GM23338 (cell line): Measurements from ENCODE around the gene ATP6V1A. TPM values are rescaled to one million over a fixed set of nuclear protein-coding genes. Genes with fewer than 3 reads are reported as not detected.

Experiments
- ATAC-seq: fragments of 200-7000 bp; cut with Tn5 transposase; 3 replicates; pipeline ENCODE4 v1.9.1; 2020
- DNase-seq: peaks from one replicate; pipeline ENCODE4 v3.0.0-alpha.2; 2015; ENCODE audit warnings: low spot score
- H2AFZ ChIP-seq: fragments of 200-600 bp; sonication (generic); 2 replicates; pipeline ENCODE4 v1.8.0; 2016; ENCODE audit warnings: antibody characterized with exemption, mild to moderate bottlenecking, moderate library complexity
- H3F3A ChIP-seq: fragments of 200-600 bp; sonication (generic); replicated peaks from 2 replicates; pipeline ENCODE4 v1.8.0; 2017; ENCODE audit warnings: antibody characterized with exemption, mixed run types, low read depth
- H3K27ac ChIP-seq: fragments of 200-600 bp; sonication (generic); 2 replicates; pipeline ENCODE4 v1.6.1; 2016; ENCODE audit warnings: low read depth
- H3K27me3 ChIP-seq: fragments of 200-600 bp; sonication (generic); 2 replicates; pipeline ENCODE4 v1.8.0; 2016; ENCODE audit warnings: mild to moderate bottlenecking, mixed run types, moderate library complexity; ENCODE audit not compliant: insufficient read depth
- H3K36me3 ChIP-seq: fragments of 200-600 bp; sonication (generic); 2 replicates; pipeline ENCODE4 v1.8.0; 2016; ENCODE audit warnings: mild to moderate bottlenecking; ENCODE audit not compliant: insufficient read depth
- H3K4me1 ChIP-seq: fragments of 200-600 bp; sonication (generic); 2 replicates; pipeline ENCODE4 v1.8.0; 2016; ENCODE audit warnings: mild to moderate bottlenecking, moderate library complexity; ENCODE audit not compliant: insufficient read depth
- H3K4me2 ChIP-seq: fragments of 200-600 bp; sonication (generic); 2 replicates; pipeline ENCODE4 v1.7.1; 2017; ENCODE audit warnings: mixed run types
- H3K4me3 ChIP-seq: fragments of 200-600 bp; sonication (generic); 2 replicates; pipeline ENCODE4 v1.6.1; 2016; ENCODE audit warnings: mixed run types
- H3K79me2 ChIP-seq: fragments of 200-600 bp; sonication (generic); replicated peaks from 2 replicates; pipeline ENCODE4 v1.8.0; 2017; ENCODE audit warnings: mild to moderate bottlenecking; ENCODE audit not compliant: insufficient read depth
- H3K9me2 ChIP-seq: fragments of 200-600 bp; sonication (generic); 2 replicates; pipeline ENCODE4 v1.8.0; 2017; ENCODE audit not compliant: insufficient read depth
- H4K20me1 ChIP-seq: fragments of 200-600 bp; sonication (generic); replicated peaks from 2 replicates; pipeline ENCODE4 v1.8.0; 2017; ENCODE audit warnings: mild to moderate bottlenecking; ENCODE audit not compliant: insufficient read depth
- H3K27ac Mint-ChIP-seq: 2 replicates; pipeline ENCODE4 v1.8.0; 2020; ENCODE audit warnings: inconsistent platforms, mild to moderate bottlenecking, moderate library complexity, mixed read lengths
- H3K27me3 Mint-ChIP-seq: 3 replicates; pipeline ENCODE4 v1.8.0; 2022; ENCODE audit warnings: low read depth, mild to moderate bottlenecking, moderate library complexity, mixed read lengths, inconsistent platforms; ENCODE audit not compliant: insufficient read depth, poor library complexity
- H3K36me3 Mint-ChIP-seq: 3 replicates; pipeline ENCODE4 v1.8.0; 2021; ENCODE audit warnings: low read depth, mild to moderate bottlenecking, inconsistent platforms, moderate library complexity, mixed read lengths
- H3K4me1 Mint-ChIP-seq: 3 replicates; pipeline ENCODE4 v1.8.0; 2020; ENCODE audit warnings: mild to moderate bottlenecking, inconsistent platforms, mixed read lengths
- H3K4me3 Mint-ChIP-seq: 3 replicates; pipeline ENCODE4 v1.8.0; 2021; ENCODE audit warnings: moderate library complexity, mild to moderate bottlenecking, inconsistent platforms, mixed read lengths
- H3K9me3 Mint-ChIP-seq: 3 replicates; pipeline ENCODE4 v1.8.0; 2020; ENCODE audit warnings: moderate library complexity, mild to moderate bottlenecking, inconsistent platforms, mixed read lengths
- CREB1 ChIP-seq: fragments of 250-450 bp; sonication (Bioruptor Pico); IDR thresholded peaks from 2 replicates; pipeline ENCODE4 v1.5.0; 2020; ENCODE audit warnings: low read depth, mild to moderate bottlenecking, moderate library complexity
- CTCF ChIP-seq, 2 experiments: fragments of 200-600 bp in 1 of 2; sonication (generic) in 1 of 2; conservative IDR thresholded peaks; 2 replicates each; pipeline versions ENCODE4 v1.5.1 to v1.6.1; 2016 to 2017; ENCODE audit warnings: antibody characterized with exemption in 2 of 2, low read depth in 2 of 2, mild to moderate bottlenecking in 2 of 2, moderate library complexity in 1 of 2
- ETS1 ChIP-seq: IDR thresholded peaks from 2 replicates; pipeline ENCODE4 v1.6.1; 2016; ENCODE audit warnings: antibody characterized with exemption
- EZH2 ChIP-seq: fragments of 200-600 bp; sonication (generic); IDR thresholded peaks from one replicate; pipeline ENCODE4 v1.8.0; 2017; ENCODE audit warnings: antibody characterized with exemption, mild to moderate bottlenecking, low read depth; ENCODE audit not compliant: unreplicated experiment
- EZH2phosphoT487 ChIP-seq: fragments of 200-600 bp; sonication (generic); IDR thresholded peaks from one replicate; pipeline ENCODE4 v1.8.1; 2018; ENCODE audit warnings: antibody characterized with exemption; ENCODE audit not compliant: unreplicated experiment
- JUNB ChIP-seq: IDR thresholded peaks from one replicate; pipeline ENCODE4 v1.6.1; 2016; ENCODE audit warnings: antibody characterized with exemption; ENCODE audit not compliant: unreplicated experiment
- NANOG ChIP-seq: IDR thresholded peaks from 2 replicates; pipeline ENCODE4 v1.6.1; 2016; ENCODE audit warnings: antibody characterized with exemption, borderline replicate concordance
- POLR2AphosphoS5 ChIP-seq: IDR thresholded peaks from 2 replicates; pipeline ENCODE4 v1.6.1; 2016; ENCODE audit warnings: antibody characterized with exemption, low read depth
- REST ChIP-seq: IDR thresholded peaks from one replicate; pipeline ENCODE4 v1.6.1; 2018; ENCODE audit warnings: antibody characterized with exemption; ENCODE audit not compliant: unreplicated experiment
- STAT1 ChIP-seq: IDR thresholded peaks from one replicate; pipeline ENCODE4 v1.6.1; 2016; ENCODE audit warnings: antibody characterized with exemption; ENCODE audit not compliant: unreplicated experiment
- ZNF114 ChIP-seq: fragments of 250-450 bp; sonication (Bioruptor Pico); IDR thresholded peaks from 2 replicates; pipeline ENCODE4 v1.5.0; 2020; ENCODE audit warnings: mild to moderate bottlenecking, moderate library complexity
- ZNF331 ChIP-seq: fragments of 250-450 bp; sonication (Bioruptor Pico); IDR thresholded peaks from 2 replicates; pipeline ENCODE4 v1.5.0; 2020; ENCODE audit warnings: low read depth, mild to moderate bottlenecking, moderate library complexity
- ZNF462 ChIP-seq: fragments of 250-450 bp; sonication (Bioruptor Pico); IDR thresholded peaks from 2 replicates; pipeline ENCODE4 v1.5.0; 2020; ENCODE audit warnings: mild to moderate bottlenecking, moderate library complexity
- polyA plus RNA-seq: library from polyadenylated mRNA; unstranded; fragments of >200 nt; fragmentation: Nextera tagmentation; extraction: Ambion mirVana; gene quantifications from 2 replicates; pipeline ENCODE4 v1.2.1, GENCODE V29; 2016
- total RNA-seq: library from RNA; depleted of rRNA; stranded (reverse); fragments of >200 nt; shearing (Covaris generic); gene quantifications from 2 replicates; pipeline ENCODE4 v1.2.3, GENCODE V29; 2014

Gene ATP6V1A
- total and polyA plus RNA-seq, 2 experiments from 2014 or later = 38.0 to 87.3 TPM

GRCh38 chr3:113769551-113769950 lies 22.7 kb downstream of the ATP6V1A start:
- Histone ChIP-seq H3K79me2 (no peaks in the 10 kb centered on the region), H3K4me3 (no peak overlapping the region), H3K36me3 (no peaks in the 10 kb centered on the region), H3F3A (no peaks in the 10 kb centered on the region), H2AFZ (no peak overlapping the region), H4K20me1 (no peaks in the 10 kb centered on the region), H3K9me2 (no peaks in the 10 kb centered on the region), H3K27ac (no peak overlapping the region), H3K27me3 (no peaks in the 10 kb centered on the region), H3K4me2 (no peak overlapping the region), H3K4me1 (no peaks in the 10 kb centered on the region)
- no peaks in the 10 kb centered on the region; the same call in 2 of the 3 replicates for H3K36me3 Mint-ChIP-seq
- H3K27me3 Mint-ChIP-seq = no peaks in the 10 kb centered on the region
- H3K4me1 Mint-ChIP-seq = peaks cover 4% of the 10 kb centered on the region; the same call in 2 of the 3 replicates
- H3K4me3 Mint-ChIP-seq = no peak overlapping the region
- no peaks in the 10 kb centered on the region for H3K9me3 Mint-ChIP-seq
- no peak for ATAC-seq
- TF ChIP-seq EZH2phosphoT487 (no peak), NANOG (no peak), STAT1 (no peak), POLR2AphosphoS5 (no peak), ZNF331 (CRISPR knock-in tag) (no peak), CREB1 (no peak), CTCF (conservative IDR thresholded peaks at IDR 0.05; ENCODE audit: low read depth in 2 of 2) (no peak), ETS1 (no peak), ZNF114 (CRISPR knock-in tag) (no peak), ZNF462 (CRISPR knock-in tag) (no peak), EZH2 (no peak), REST (no peak), JUNB (no peak)
- H3K27ac Mint-ChIP-seq = no peak overlapping the region
- DNase-seq = no peak
